ENCODE measurements around the gene CCDC134.

Gene CCDC134

GRCh38 chr22:41801147-41801819, 804 bp downstream of the CCDC134 start:
- peak overlapping the region; percentile 83 for H3K4me3 ChIP-seq (ENCODE audit: low read depth, low read length)
- TF ChIP-seq CTCF (IDR thresholded peaks at IDR 0.05; ENCODE audit: low read depth, low read length, missing control alignments): no peak
- no peak for DNase-seq (ENCODE audit: low read depth)
- in situ Hi-C loops (cut with HindIII; ENCODE audit: low sequenced_read_pairs): no loop called here

- DNase-seq (ENCODE audit: low read depth): no peak
- TF ChIP-seq CTCF (IDR thresholded peaks at IDR 0.05; ENCODE audit: low read depth, low read length, missing control alignments): no peak
- in situ Hi-C loops (cut with HindIII; ENCODE audit: low sequenced_read_pairs): no loop called here
- peak overlapping the region; percentile 83 for H3K4me3 ChIP-seq (ENCODE audit: low read depth, low read length)
Observed at GRCh38 chr22:41801886-41802285, 1.4 kb downstream of the CCDC134 start.

- no peak for TF ChIP-seq CTCF (IDR thresholded peaks at IDR 0.05; ENCODE audit: low read depth, low read length, missing control alignments)
- in situ Hi-C loops (cut with HindIII; ENCODE audit: low sequenced_read_pairs): no loop called here
- no peak for DNase-seq (ENCODE audit: low read depth)
- no peak overlapping the region for H3K4me3 ChIP-seq (ENCODE audit: low read depth, low read length)
Observed at GRCh38 chr22:41805639-41806038, 5.2 kb downstream of the CCDC134 start.

GRCh38 chr22:41808400-41808799, 7.9 kb downstream of the CCDC134 start:
- DNase-seq (ENCODE audit: low read depth): no peak
- no peak for TF ChIP-seq CTCF (IDR thresholded peaks at IDR 0.05; ENCODE audit: low read depth, low read length, missing control alignments)
- in situ Hi-C loops (cut with HindIII; ENCODE audit: low sequenced_read_pairs): no loop called here
- no peak overlapping the region for H3K4me3 ChIP-seq (ENCODE audit: low read depth, low read length)

GRCh38 chr22:41810022-41810421, 9.5 kb downstream of the CCDC134 start:
- H3K4me3 ChIP-seq (ENCODE audit: low read depth, low read length): no peak overlapping the region
- in situ Hi-C loops (cut with HindIII; ENCODE audit: low sequenced_read_pairs): no loop called here
- no peak for TF ChIP-seq CTCF (IDR thresholded peaks at IDR 0.05; ENCODE audit: low read depth, low read length, missing control alignments)
- DNase-seq (ENCODE audit: low read depth): no peak

- no peak for DNase-seq (ENCODE audit: low read depth)
- TF ChIP-seq CTCF (IDR thresholded peaks at IDR 0.05; ENCODE audit: low read depth, low read length, missing control alignments): no peak
- H3K4me3 ChIP-seq (ENCODE audit: low read depth, low read length): no peak overlapping the region
- in situ Hi-C loops (cut with HindIII; ENCODE audit: low sequenced_read_pairs): no loop called here
Observed at GRCh38 chr22:41812805-41813545, 12.5 kb downstream of the CCDC134 start.

Data from astrocyte of the cerebellum (primary cell).